GM03348 (cell line): ENCODE data around the gene SRL.
A peak's percentile ranks its signal among the peaks of the same experiment; 100 is the strongest.

ENCODE experiments used
- DNase-seq: peaks from one replicate; pipeline ENCODE4 v3.0.0; 2012; ENCODE audit warnings: low spot score

The SRL gene

DNA sequence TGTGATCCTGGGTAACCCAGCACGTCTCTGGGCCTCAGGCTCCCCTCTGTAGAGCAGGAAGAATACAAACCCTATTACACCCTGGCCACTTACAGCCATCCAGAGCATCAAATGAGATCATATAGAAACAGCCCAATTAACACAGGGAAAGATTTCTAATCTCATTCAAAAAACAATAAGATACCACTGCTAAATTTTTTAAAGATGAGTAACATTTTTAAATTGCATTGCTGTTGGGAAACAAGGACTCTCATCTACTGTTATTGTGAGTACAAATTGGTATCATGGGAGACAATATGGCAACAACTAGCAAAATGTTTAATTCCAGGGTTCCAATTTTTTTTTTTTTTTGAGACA lies 41.1 kb downstream of the SRL start:
- DNase-seq = peak; percentile 70

DNA sequence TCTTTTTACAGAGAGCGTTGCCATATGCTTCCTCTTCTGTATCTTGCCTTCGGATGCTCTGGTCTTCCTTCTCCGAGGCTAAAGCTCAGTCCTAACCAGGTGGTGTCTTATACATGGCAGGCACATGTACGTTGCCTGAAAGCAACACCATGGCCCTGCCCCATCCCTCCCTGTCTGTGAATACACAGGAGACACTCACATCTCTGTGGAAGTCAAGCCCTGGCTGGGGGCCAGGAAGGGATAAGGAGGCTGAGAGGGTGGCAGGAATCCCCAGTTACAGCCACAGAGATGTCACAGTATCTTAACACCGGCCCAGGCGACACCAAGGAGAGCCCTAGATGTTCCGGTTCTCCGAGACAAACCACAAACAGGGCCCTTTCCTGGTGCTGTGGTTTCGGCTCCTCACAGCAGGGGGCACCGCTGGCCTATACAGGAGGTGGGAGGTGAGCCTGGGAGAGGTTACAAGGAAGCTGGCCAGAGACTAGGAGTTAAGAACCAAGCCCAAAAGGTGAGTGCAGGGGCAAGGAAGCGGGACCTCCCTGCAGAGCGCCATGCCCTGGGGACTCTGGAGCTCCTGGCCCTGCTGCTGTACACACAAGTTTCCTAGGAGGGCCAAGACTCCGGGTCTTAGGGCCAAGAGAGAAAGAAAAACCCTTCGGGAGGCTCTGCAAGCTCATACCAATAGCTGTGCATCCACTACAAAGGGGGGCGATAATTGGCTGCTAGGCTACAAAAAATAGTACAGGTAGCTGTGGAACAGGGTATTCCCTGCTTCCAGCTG lies 41.7 kb downstream of the SRL start:
- DNase-seq = peak; percentile 78

DNA sequence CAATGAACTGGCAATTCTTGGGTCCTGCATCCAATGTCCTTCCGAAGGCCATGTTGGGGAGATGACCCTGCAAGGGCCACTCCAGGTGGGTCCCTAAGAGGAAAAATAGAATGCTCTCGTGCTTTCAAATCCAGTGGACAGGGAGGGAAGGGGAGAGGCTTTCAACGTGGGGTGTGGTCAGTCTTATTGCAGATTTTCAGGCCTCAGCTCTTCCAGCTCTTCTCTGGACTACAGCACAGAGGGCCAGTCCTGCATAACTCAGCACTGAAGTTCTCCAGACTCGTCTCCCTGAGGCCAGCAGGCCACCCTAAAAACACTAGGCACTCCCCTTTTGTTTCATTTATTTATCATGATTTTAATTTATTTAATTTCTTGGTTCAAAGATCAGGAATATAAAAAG lies 43.1 kb downstream of the SRL start:
- DNase-seq = no peak

- no peak for DNase-seq
Observed at GRCh38 chr16:4194661-4195060, 47.2 kb downstream of the SRL start.

- DNase-seq = no peak
Observed at GRCh38 chr16:4193920-4194319, 48.0 kb downstream of the SRL start.

- DNase-seq = no peak
Observed at GRCh38 chr16:4192206-4192605, 49.7 kb downstream of the SRL start.

DNA sequence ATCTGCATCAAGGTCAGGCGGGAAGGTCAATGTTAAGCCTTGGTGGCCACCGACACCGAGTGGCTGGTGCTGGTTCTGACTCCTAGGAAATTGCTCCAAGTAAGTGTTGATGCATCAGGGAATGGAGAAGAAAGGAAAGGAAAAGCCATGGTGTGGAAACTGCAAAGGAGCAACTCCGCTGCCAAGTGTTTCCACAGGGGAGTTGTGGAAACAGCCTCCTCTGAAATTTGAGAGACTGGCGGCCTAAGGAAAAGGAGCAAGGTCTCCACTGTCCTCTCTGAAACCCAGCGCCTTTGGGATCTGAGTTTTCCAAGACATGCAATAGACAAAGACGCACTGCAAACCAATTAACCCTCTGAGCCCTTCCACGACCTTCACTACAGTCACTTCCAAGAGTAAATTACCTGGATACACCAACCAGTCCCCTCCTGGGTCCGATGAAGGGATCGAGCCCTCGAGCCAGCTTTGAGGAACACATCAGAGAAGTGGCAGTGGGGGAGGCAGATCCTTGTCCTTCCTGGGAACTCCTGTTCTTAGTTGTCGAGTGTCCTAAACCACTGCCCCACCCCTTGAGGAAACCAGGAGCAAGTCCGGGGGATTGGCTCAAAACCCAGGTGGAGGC lies 51.1 kb downstream of the SRL start:
- DNase-seq = no peak

DNA sequence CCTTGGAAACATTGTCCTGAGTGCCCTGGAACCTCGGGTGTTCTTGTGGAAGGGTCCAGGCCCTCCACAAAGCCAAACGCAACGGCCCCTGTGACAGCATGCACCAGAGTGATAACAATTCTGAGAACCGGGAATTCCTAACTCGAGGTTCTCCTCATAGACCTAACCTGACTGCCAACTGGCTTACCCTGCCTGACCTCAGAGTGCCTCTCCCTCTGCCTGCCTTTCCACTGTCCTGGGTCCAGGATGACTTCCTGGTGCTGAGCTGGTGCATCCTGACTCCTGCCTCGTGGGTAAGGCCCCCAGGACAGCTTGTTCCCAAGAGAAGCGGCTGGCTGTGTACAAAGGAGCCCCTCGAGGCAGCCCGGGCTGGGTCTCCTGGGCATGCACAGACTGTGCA lies 51.8 kb downstream of the SRL start:
- DNase-seq = no peak

- no peak for DNase-seq
Observed at GRCh38 chr16:4184038-4184702, 57.7 kb downstream of the SRL start.

- peak; percentile 100 for DNase-seq
Observed at GRCh38 chr16:4183237-4184037, 58.4 kb downstream of the SRL start.

- DNase-seq = no peak
Observed at GRCh38 chr16:4182581-4183236, 59.2 kb downstream of the SRL start.

GRCh38 chr16:4180511-4180910 lies 61.4 kb downstream of the SRL start:
- no peak for DNase-seq

DNA sequence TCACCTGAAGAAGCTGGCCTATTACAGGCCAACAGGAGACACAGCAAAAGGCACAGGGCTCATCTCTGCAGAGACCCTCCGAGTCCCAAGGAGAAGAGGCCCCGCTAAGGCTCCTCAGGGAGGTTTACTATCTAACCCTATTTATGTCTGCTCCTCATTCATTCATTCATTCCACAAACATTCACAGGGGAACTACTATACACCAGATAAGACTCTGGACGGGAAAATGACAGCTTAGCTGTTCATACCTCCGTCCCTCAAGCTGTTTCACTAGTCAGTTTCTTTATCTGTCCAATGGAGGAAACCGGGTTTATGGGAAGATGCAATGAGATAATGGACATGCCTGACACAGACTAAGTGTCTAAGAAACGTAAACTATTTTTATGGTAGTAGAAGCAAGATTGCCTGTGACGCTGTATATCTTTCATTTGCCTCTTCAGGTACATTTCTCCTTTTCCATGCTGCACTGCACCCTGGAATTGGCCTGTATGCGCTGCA lies 62.1 kb downstream of the SRL start:
- no peak for DNase-seq

GRCh38 chr16:4179020-4179419 lies 62.9 kb downstream of the SRL start:
- peak; percentile 68 for DNase-seq

DNA sequence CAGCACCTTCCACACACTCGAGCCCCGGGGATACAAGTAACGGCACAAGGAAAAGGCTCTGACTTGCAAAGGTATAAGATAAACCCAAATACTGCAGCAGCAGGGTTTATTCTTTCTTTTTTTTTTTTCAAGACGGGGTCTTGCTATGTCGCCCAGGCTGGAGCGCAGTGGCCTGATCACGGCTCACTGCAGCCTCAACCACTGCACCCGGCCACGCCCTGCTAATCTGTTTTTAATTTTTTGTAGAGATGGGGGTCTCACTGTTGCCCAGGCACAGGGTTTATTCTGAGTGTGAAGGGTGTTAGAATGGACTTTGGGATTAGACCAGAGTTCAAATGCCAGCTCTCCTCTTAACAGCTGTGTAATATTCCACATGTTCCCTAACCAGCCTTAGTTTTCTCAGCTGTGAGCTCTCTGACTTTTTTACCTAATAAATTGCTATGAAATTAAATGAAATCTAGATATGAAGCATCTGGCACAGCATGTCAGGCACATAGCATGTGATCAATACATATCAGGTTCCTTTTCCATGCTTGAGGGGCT lies 63.3 kb downstream of the SRL start:
- no peak for DNase-seq

DNA sequence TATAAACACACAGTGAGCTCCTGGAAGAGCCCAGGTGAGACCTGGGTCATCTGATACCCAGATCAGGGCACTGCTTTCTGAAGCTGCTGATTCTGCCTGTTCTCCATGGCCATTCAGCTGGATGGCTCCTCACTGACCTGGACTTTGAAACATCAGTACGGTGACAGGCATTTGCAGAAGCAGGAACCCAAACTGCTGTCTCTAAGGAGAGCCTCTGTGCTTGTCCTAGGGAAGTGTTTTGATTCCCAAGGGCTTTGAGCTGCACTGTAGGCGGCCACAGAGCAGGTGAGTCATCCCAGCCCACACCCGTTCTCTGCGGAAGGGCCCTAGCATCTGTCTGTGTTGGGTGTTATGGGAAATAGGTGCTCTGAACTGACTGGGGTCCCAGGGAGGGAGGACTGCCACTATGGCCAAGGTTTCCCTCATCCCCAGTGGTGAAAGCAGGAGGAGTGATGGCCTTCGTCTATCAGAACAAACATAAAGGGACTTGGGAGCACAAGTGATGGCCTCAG lies 64.9 kb downstream of the SRL start:
- peak; percentile 76 for DNase-seq

DNA sequence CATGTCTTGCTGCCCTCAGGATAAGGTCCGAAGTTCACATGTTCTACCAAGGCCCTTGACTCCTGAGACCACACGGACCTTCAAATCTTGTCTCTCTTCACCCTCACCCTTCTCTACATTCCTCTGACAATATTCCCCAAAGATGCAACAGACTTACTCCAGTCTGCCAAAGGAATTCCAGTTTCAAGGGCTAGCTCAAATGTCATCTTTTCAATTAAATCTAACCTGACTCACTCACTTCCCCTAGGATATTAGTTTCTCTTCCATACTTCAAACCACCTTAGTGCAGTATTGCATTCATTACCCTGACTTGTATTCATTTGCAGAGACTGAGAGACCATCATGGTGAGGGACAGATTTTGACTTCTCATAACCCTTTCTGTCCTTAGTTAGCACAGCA lies 66.0 kb downstream of the SRL start:
- no peak for DNase-seq

- DNase-seq = peak; percentile 57
Observed at GRCh38 chr16:4172070-4172469, 69.8 kb downstream of the SRL start.

DNA sequence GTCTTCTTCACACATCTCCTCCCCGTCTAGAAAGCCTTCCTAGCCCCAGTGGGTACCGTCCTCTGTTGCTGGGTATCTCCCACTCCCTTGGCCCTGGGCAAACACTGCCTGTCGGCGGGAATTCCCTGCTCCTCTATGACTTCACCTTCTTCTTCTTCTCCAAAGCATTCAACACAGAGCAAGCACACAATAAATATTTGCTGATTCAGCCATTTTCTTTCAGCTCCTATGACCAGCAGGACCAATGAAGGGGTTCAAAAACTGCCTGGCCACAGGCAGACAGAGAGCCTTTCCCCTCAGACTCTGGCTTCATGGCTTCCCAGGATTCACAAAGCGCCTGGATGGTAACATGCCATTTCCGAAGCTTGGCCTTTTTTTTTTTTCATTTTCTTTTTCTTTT lies 72.5 kb downstream of the SRL start:
- no peak for DNase-seq

DNA sequence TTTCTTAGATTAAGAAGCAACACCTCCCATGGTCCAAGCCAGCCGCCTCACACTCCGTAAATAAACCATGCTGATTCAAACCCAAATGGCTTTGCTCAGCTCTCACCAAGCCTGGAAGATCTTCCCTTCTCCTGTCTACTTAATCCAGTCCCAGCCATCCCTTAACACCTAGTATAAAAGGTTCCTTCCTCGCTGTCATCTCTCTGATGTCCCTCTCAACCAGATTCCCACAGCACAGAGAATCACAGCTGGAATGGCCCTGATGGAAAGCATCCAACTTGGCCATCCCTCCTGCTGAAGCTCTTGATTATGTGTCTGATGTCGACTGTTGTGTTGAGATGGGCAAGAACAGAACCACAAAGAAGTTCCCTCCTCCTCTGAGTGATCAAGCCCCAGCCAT lies 75.1 kb downstream of the SRL start:
- DNase-seq = no peak

GRCh38 chr16:4160658-4161430 lies 81.0 kb downstream of the SRL start:
- no peak for DNase-seq
